HG02973 (cell line): Measurements from ENCODE around the gene MITF.

Source experiments
- ATAC-seq: cut with Tn5 transposase; IDR thresholded peaks from one replicate; pipeline ENCODE4 v1.9.1; 2021; ENCODE audit warnings: moderate library complexity; ENCODE audit not compliant: unreplicated experiment

Gene MITF

DNA sequence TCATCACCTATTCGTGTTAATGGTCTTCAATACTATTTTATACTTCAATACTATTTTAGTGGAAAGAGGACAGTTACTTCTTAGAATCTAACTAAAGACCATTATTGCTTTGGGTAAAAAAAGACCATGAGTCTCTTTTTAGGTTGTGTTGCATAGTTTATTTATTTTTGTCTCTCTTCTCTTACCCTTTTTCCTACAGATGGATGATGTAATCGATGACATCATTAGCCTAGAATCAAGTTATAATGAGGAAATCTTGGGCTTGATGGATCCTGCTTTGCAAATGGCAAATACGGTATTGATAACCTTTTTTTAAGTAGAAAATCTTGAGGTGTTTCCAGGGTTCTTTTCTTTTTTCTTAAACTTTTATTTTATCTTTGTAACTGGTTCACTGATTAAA is 201.8 kb downstream of the MITF start:
- ATAC-seq: no peak

DNA sequence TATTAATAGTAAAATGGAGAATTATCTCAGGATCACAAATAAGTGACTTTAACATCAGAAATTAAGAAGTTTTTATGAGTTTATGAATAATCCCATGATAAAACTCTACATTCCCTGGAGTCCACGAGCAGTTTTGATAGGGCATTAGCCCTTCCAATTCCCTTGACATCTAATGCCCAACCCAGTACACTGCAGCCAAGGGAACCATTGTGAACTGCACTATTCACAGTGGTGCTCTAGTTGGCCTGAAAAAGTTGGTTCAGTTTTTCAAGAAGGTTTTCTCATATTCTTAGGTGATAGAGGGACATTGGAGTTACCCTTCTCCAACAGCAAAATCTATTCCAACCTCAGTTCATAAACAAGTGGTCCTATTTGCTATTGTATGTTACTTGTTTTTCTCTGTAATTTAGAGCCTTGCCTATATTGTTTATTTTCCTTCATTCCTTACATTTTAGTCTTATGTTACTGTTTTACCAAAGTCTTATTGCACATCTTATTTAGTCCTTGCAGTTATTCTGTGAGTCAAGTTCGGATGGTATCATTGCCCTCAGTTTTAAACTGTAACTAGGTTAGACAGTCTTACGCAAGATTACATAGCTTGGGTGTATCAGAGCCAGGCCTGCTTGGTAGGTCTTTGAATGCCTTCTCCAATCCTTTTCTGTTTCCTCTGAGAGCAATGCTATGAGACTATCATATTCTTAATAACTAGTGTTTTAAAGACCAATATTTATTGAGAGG is 202.3 kb downstream of the MITF start:
- ATAC-seq: no peak

DNA sequence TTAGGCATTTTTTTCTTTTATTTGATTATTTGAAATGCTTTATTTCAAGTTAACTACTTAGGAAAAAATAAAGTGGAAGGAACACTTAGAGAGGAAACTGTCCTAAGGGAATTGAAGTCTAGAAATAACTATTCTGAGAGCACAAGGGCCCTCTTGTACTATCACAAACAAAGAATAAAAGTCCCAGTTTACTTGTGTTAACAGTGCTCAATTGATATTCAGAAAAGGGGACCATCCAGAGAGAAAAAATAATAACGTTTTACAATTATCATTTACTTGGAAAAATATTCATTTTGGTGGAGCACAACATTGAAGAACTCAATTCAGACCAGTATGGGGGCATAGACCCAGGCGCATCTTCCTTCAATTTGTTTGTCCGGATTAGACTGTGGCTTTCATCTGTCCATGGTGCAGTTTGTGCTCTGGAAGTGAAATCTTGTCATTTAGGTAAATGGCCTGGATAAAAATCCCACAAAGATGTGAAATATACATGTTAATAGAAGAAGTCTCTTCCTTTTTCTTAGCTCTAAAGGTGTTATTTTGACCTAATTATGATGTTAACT is 205.7 kb downstream of the MITF start:
- ATAC-seq: no peak

DNA sequence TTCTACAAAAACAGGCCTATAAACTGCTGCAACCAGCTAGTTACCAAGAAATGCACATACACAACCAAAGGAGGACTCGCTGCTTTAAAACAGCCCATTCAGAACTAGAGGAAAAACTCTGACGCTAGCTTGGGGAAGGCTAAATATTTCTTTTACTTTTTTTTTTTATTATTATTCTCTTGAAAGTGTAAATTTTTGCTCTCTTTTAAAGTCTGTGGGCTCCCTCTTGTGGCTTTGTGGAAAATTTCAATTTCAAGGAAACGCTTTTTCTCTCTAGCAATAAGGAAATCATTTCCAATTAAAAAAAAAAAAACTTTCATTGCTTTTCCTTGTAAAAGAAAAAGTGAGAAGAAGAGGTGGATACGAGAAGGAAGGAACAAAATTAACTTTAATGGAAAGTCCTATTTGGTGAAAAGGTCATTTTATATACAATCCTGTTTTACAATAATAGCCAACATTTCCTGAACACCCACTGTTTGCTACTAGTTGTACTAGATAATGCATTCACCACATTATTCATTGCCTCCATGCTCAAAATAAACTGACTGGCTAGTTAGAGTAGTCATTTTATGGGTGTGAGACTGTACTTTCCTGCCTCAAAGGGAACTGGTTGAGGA is 209.1 kb downstream of the MITF start:
- no peak for ATAC-seq

DNA sequence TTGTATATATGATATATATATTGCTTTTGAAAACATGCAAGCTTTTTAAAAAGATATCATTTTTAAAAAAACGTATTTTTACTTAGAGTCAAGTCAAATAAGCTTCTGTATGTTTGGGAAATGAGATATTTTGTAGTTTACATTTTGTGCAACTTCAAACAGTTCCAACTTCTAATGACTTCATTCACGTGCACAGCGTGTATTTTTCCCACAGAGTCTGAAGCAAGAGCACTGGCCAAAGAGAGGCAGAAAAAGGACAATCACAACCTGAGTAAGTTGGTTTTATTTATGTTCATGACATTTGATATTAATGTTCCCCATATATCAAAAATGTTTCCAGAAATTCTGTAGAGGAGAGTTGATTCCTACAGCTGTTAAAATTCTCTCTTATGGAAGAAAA is 212.4 kb downstream of the MITF start:
- ATAC-seq: no peak

DNA sequence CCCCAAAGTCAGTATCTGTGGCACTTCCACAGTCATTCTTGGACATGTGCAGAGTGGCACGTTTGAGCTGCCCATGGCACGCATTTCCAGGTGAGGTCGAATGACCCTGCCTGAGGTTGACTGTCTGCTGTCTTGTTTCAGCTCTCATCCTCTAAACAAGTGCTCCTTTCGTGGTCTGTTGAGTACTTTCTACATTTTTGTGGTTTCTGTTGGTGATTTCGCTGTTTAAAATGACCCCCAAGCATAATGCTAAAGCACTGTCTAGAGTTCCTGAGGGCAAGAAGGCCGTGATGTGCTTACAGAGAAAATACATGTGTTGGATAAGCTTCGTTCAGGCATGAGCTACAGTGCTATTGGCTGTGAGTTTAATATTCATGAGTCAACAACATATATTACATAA is 220.3 kb downstream of the MITF start:
- no peak for ATAC-seq

DNA sequence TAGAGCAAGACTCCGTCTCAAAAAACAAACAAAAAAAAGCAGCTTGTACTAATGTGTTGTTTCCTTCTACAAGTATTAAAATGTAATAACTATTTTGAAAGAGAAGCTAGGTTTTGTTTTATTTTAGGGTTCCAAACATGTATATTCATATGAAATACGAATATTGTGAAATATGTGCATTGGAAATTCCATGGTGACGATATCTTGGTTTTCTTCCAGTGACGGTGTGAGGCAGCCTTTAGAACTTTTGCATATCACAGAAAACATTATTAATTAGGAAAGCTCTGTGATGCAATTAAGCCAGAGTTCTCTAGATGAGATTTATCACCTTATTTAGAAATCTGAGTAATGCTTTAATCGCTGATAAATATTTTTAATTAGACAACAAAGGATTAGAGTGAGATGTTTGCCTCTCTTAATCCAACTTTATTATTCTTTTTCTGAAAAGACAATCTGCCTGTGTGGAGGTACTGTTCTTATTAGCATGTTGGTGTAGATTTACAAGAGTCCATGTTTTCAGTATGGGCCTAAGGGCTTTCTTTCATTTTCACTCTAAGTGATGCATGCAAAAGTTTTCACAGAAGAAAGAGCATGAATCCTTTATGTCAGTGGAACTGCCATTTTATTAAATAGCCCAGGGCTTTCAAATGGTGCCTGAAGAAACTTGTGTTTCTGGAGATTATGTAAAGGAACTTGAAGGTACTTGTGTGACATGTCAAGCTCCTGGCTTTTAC is 222.6 kb downstream of the MITF start:
- ATAC-seq: no peak

DNA sequence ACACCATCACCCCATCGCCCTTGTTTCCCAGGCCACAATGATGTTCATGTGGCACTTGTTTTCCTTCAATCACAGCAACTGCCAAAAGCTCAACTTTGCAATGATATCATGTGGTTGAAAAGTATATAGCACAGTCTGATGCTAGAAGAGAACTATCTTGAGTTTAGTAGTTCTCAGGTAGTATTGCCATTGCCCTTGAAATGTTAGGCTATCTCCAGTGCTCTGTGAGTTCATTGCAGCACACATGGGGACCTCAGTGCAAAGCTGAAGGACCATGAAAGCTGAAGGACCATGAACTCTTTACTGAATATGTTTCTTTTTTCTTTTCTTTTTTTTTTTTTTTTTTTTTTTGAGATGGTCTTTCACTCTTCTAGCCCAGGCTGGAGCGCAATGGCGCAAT is 224.4 kb downstream of the MITF start:
- no peak for ATAC-seq

DNA sequence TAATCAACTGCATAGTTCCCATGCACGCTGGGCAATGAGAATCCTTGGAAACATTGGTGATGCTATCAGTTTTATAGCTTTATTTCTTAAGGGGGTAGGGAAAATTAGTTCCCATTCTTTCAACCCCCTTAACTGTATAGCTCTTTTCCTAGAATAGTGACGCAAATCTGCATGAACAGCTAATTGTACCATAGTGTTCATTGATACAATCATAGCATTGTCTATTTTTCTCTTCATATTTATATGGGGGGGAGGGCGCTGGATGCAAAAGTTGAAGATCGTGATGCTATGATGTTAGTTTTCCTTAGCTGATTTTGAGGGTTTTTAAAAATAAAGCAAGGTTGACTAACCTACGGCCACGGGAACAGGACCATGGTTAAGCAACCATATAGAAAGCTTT is 227.9 kb downstream of the MITF start:
- no peak for ATAC-seq

DNA sequence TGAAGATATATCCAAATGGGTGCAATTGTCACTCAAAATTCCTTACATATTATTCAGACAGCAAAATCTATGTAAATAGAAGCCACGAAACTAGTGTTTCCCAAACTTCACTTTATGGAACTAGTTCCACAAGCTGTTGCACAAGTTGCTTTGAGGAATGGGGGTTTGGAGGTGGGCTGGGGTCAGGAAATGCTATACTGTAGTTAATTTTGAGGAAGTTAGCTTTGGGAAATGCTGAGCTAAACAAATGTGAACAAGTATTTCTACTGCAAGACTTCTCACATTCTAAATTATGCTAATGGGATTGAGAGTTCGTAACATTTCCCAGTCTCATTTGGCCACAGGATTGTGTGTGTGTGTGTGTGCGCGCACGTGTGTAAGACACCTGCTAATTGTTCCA is 231.6 kb downstream of the MITF start:
- no peak for ATAC-seq

DNA sequence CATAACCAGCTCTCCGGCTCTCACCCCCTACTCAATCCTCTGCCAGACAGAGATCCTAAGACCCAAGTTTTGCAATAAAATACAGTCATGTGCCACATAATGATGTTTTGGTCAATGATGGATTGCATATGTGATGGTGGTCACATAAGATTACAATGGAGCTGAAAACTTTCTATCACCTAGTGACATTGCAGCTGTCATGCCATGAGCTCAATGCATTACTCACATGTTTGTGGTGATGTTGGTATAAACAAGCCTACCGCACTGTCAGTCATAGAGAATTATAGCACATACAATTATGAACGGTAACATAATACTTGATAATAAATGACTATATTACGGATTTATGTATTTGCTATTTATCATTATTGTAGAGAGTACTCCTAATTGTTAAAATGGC is 233.4 kb downstream of the MITF start:
- ATAC-seq: no peak

DNA sequence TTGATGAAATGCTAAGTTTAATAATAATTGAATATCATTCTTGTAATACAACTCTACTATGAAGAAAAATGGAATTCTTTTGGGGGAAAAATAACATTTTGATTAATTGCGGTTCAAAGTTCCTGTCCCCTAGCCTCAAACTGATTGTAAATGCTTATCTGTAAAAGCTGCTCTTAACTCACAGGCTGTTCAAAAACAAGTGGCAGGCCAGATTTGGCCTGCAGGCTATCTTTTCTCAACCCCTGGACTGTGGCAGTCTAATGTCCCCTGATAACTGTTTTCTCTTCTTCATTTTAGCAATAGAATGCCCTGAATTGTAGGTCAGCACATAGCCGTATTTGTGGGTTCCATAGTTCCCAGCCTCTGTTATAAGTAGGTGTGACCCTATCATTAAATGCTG is 236.8 kb downstream of the MITF start:
- ATAC-seq: no peak

DNA sequence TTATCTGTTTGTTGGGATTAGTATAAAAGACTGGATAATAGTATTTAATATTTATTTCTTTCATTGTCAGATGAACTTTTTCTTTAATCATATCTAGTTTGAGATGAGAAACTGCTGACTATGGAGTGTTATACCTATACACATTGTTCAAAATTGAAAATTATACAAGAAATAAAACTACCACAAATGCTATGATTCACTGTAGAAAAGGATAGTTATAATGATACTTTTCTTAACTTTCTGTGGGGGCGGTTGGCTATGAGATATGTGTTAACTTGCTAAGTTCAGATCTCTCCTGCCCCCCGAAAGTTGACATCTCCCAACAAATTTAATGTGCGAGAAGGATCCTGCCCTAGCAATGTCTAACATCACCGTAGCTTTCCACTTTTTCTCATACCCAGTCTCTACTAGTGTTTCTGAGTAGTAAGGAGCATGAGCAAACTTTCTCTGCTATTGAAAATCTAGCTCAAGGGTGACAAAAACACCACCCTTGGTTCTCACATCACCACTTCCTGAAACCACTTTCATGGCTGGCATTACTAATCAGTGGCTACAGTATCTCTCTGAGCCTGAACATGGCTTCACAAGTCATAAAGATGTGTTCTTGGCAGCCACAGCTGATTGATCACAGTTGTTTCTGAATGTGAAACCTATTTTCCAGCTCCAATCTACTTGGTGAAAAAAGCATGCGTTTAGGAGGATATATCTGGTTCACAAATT is 244.4 kb downstream of the MITF start:
- no peak for ATAC-seq

DNA sequence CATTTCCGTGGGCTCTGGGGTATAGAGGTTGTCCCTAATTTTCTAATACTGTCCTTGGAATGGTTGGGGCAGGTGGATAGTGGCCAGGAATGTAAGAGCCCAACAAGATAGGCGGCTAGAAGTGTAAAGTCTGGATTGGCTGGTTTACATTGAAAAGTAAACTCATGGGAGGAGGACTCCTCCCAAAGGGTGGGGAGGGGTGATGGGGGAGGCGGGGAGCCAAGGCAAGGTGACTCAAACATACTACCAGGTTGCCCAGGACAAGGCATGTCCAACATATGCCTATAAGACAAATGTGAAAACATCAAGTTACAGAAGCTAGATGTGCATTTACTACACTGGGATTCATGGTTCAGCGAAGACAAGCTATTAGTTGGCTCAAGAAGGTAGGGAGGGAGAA is 246.0 kb downstream of the MITF start:
- no peak for ATAC-seq

DNA sequence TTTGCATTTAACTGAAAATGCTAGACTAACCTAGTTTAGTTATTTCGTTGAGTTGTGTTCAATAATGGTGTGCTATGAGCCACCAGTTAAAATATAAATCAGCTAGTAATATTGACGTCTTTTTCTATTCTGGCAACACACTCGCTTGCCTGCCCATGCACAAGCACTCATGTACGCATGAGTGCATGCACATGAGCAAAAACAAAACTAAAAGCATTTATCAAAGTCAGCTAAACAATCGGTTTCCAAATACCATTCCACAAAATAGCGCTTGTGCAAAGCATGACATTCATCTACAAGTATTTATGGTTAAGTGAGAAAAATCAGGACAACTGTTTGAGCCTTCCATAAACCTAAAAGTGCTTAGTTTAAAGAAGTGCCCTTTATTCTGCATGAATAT is 247.2 kb downstream of the MITF start:
- no peak for ATAC-seq

DNA sequence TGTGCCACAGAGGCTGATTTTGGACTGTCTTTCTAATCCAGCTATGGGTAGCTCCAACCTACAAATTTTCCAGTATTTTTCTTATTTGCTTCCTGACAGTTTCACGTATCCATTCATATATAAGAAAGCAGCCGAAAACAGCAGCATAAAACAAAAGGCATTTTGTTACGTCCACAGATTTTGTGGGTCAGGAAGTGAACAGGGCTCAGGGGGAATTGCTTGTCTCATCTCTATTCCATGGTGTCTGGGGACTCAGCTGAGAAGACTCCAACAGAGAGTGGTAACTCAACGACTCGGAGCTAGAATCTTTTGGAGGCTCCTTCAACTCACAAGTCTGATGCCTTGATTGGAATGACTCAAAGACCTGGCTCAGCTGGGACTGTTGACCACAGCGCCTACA is 248.6 kb downstream of the MITF start:
- no peak for ATAC-seq

DNA sequence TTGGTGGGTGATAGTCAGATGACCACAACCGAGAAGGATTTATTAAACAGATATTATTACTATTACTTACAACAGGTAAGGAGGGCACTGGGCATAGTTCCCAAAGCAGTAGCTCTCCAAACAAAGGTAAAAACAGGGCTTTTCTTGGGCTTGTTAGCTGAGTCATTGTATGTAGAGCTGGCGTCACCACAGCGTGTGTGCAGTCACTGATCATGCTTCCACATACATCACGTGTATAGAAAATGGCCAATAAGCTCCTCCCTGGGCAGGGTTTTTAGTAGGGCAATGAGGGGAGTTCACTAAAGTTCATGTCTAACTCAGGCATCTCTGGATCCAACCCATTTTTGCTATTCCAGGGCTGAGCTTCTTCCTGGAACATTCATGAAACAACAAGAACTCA is 254.5 kb downstream of the MITF start:
- ATAC-seq: no peak

DNA sequence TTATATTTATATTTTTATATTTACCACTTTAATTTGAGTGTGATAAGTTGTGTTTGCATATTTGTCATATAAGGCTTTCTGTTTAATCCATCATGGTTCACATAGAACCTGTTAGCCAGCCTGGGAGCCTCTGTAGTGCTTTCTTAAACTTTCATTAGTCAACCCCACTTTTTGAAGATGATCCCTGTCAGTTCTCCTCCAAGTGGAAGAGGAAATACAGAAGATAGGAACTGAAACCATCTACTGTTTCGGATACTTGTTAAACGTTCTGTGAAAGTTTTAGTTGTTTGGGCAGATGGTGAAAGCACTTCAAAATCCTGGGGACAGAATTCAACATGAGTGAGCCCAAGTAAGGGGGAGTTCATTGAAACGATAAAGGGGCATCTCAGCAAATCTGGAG is 255.7 kb downstream of the MITF start:
- no peak for ATAC-seq

DNA sequence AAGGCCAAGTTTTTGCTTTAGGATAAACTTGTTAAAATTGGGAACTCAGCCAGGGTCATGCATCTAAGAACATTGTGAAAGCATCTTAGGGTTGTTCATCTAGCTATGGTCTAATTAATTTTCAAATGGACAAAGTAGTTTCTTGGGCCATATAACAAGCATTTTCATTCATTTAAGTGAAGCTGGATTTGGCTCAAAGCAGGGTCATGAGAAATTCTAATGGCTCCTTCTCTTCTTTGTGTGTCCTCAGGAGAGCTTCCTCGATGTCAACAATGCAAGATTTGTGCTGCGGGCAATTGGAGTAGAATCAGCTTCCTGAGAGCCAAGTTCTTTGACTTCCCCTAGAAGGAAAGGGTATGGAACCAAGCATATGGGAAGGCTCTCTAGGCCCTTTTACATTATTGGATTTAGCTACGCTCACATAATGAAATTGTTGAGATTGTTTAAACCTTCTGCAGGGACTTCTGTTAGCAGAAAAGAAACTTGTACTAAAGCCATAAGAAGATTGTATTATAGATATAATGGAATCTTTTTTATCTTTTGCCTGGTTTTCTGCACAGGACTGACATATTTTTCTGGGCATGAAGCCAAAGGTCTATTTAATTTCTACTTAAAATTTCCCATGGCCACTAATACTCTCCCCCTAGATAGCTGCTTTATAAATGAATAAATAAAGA is 258.5 kb downstream of the MITF start:
- no peak for ATAC-seq

DNA sequence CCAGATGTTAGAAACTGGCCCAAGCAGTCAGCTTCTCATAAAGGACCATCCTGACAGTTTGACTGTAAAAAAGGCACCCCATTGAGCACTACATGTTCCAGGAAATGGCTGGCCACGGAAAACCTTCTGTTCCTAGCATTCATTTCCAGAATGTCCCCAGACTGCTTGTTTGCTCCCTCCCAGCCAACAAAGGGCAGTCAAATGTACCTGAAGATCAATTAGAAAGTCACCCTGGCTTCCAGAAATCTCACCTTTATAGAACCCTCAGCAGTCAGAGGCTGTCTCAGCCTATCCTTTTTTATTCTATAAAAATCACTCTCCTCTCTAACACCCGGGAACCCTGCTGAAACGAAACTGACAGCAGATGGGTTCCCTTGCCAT is 259.5 kb downstream of the MITF start:
- ATAC-seq: no peak
